Stimulated activated CD8-positive, alpha-beta memory T cell treated with anti-CD3 and anti-CD28 coated beads, Interleukin-4, amount 100 ng/mL, for 1 hour (primary cell): Measurements from ENCODE around the gene EEPD1.
"Not testable (repeated sequence)": the region's sequence is repeated elsewhere in the genome, so short reads cannot be mapped to it uniquely, and the experiment has no call there.

Source experiments
- DNase-seq, 2 donors: peaks; one replicate each; pipeline ENCODE4 v3.0.0-alpha.2; 2020; ENCODE audit warnings: low read depth in 2 of 2, low spot score in 1 of 2

Gene EEPD1

DNA sequence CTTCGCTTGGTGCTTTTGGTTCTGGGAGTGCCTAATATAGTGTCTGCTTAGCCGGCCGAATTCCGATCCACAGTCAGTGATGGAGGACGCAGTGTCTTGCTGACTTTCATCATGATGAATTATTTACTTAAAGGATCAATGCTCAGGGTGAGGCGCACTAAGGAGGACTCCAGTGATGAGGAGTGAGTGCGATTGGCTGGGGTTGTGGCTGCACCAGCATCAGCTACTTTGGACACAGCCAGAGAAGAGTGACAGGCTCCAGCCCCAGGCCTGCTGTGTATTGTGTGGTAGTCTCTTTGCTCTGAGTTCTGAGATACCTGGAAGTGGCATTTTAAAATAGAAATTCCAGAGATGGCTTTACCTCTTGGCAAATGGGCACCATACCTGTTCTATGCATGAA, 163.3 kb downstream of the EEPD1 start:
- DNase-seq = no peak

GRCh38 chr7:36317276-36317675, 164.2 kb downstream of the EEPD1 start:
- no peak for DNase-seq

GRCh38 chr7:36318116-36318515, 165.1 kb downstream of the EEPD1 start:
- DNase-seq = no peak

GRCh38 chr7:36321284-36321683, 168.2 kb downstream of the EEPD1 start:
- DNase-seq = not testable (repeated sequence)

DNA sequence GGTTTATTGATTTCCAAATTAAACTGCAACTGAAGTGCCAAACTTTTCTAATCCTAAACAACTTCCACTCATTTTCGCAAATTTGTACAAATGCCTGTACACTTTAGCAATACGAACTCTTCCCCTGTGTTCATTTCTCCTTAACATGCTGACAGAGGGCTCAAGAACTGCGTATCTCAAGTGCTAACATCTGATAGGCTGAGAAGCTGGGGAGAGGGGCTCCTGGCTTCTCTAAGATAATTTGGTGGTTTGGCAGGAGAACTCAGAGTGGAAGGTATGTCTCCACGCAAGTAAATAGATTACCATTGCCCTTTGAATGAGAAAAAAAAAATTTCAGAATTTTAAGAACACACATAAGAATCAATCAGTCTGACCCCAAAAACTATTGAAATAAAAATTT, 183.3 kb downstream of the EEPD1 start:
- DNase-seq = no peak

DNA sequence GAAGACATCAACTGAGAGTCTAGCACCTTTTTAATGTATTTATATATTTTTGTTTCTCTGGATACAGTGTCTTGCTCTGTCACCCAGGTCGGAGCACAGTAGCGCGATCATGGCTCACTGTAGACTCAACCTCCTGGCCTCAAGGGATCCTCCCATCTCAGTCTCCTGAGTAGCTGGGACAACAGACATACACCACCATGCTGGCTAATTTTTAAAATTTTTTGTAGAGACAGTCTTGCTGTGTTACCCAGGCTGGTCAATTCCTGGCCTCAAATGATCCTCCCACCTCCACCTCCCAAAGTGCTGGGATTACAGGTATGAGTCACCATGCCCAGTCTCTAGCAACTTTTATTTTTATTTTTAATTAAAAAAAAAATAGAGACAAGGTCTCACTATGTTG, 185.2 kb downstream of the EEPD1 start:
- no peak for DNase-seq

DNA sequence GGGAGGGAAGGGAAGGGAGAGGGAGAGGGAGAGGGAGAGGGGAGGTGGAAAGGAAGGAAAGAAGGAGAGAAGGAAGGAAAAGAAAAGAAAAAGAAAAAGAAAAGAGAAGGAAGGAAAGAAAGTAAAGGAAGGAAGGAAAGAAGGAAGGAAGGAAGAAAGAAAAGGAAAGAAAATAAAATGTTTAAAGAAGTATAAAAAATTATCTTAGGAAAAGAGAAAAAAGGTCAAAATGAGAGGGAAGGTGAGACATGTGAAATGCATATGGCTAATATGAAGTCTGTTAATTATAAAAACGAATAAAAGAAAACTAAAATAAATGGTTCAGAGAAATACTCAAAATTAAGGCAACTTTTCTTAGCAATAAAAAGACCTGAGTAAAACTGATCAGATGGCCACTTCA, 190.5 kb downstream of the EEPD1 start:
- no peak for DNase-seq

- no peak for DNase-seq
Measured at GRCh38 chr7:36344622-36345021, 191.6 kb downstream of the EEPD1 start.

DNA sequence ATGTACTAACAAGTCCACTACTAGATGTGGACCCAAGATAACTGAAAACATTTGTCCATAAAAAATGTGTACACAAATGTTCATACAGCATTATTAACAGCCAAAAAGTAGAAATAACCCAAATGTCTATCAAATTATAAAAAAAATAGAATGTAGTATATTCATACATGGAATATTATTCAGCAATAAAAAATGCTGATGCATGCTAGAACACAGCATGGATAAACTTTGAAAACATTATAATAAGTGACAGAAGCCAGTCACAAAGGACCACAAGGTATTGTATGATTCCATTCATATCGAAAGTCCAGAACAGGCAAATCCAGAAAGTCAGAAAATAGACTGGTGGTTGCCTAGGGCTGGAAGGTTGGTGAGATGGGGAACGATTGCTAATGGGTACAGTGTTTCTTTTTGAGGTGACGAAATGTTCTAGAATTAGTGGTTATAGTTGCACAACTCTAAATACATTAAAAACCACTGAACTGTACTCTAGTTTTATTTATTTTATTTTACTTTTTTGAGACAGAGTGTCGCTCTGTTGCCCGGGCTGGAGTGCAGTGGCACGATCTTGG, 193.3 kb downstream of the EEPD1 start:
- no peak for DNase-seq

GRCh38 chr7:36348256-36348655, 195.2 kb downstream of the EEPD1 start:
- DNase-seq = no peak

- no peak for DNase-seq
Measured at GRCh38 chr7:36348771-36349170, 195.7 kb downstream of the EEPD1 start.

GRCh38 chr7:36349626-36350025, 196.6 kb downstream of the EEPD1 start:
- DNase-seq = no peak
